HCT116 (cell line): ENCODE results near the gene GPAT3.

ENCODE experiments used
- CEBPB ChIP-seq: IDR thresholded peaks from 2 replicates; pipeline ENCODE4 v1.6.1; 2012; ENCODE audit warnings: low read depth
- CTCF ChIP-seq, 3 experiments: fragments of 200-600 bp in 1 of 3; sonication (generic) in 1 of 3; IDR thresholded peaks in 2 of 3; conservative IDR thresholded peaks in 1 of 3; 2 replicates each; pipeline ENCODE4 v1.5.1; 2012 to 2017; ENCODE audit warnings: low read depth in 2 of 3, low read length in 2 of 3, antibody characterized with exemption in 1 of 3, borderline replicate concordance in 1 of 3, control low read depth in 1 of 3, mild to moderate bottlenecking in 1 of 3, mixed read lengths in 1 of 3, mixed run types in 1 of 3, moderate library complexity in 1 of 3; ENCODE audit not compliant: insufficient read depth in 1 of 3
- EZH2 ChIP-seq: fragments of 200-600 bp; sonication (generic); IDR thresholded peaks from 2 replicates; pipeline ENCODE4 v1.6.1; 2017; ENCODE audit warnings: antibody characterized with exemption, mixed run types
- EZH2phosphoT487 ChIP-seq: fragments of 200-600 bp; IDR thresholded peaks from 2 replicates; pipeline ENCODE4 v1.6.1; 2018; ENCODE audit warnings: antibody characterized with exemption, borderline replicate concordance
- JUND ChIP-seq: IDR thresholded peaks from 2 replicates; pipeline ENCODE4 v1.6.1; 2012
- MAX ChIP-seq: IDR thresholded peaks from 2 replicates; pipeline ENCODE4 v1.6.1; 2012
- POLR2A ChIP-seq: IDR thresholded peaks from 2 replicates; pipeline ENCODE4 v1.7.0; 2011; ENCODE audit warnings: borderline replicate concordance; ENCODE audit not compliant: insufficient read depth, insufficient read length; ENCODE audit errors: extremely low read depth
- RAD21 ChIP-seq: IDR thresholded peaks from 2 replicates; pipeline ENCODE4 v1.6.1; 2012; ENCODE audit warnings: low read depth, mild to moderate bottlenecking
- REST ChIP-seq: IDR thresholded peaks from 2 replicates; pipeline ENCODE4 v1.6.1; 2012; ENCODE audit warnings: low read depth
- SIN3A ChIP-seq: IDR thresholded peaks from 2 replicates; pipeline ENCODE4 v1.6.1; 2012; ENCODE audit warnings: low read depth
- TCF7L2 ChIP-seq: IDR thresholded peaks from 2 replicates; pipeline ENCODE4 v1.7.0; 2011; ENCODE audit warnings: borderline replicate concordance, inconsistent platforms; ENCODE audit not compliant: insufficient read depth, insufficient read length; ENCODE audit errors: extremely low read depth
- ZBTB33 ChIP-seq: IDR thresholded peaks from 2 replicates; pipeline ENCODE4 v1.6.1; 2011; ENCODE audit warnings: mild to moderate bottlenecking, low read length, moderate library complexity; ENCODE audit not compliant: insufficient replicate concordance; ENCODE audit errors: extremely low read depth

- no peak for TF ChIP-seq RAD21
- no peak for TF ChIP-seq POLR2A
- no peak for TF ChIP-seq CTCF (IDR thresholded peaks at IDR 0.05 in 2 of 3, conservative IDR thresholded peaks at IDR 0.05 in 1 of 3; ENCODE audit: borderline replicate concordance in 1 of 3, insufficient read depth in 1 of 3, low read depth in 2 of 3, low read length in 2 of 3)
- TF ChIP-seq CEBPB = no peak
- no peak for TF ChIP-seq REST
- TF ChIP-seq EZH2 = no peak
- no peak for TF ChIP-seq EZH2phosphoT487
- no peak for TF ChIP-seq ZBTB33
- no peak for TF ChIP-seq JUND
- no peak for TF ChIP-seq TCF7L2
- no peak for TF ChIP-seq SIN3A
- TF ChIP-seq MAX = no peak
These were observed 81.6 kb downstream of the GPAT3 start for GRCh38 chr4:83617371-83618035.
